ENCODE measurements around the gene DNASE1.
"Not testable (repeated sequence)": the region's sequence is repeated elsewhere in the genome, so short reads cannot be mapped to it uniquely, and the experiment has no call there.

Gene DNASE1

GRCh38 chr16:3654249-3654991, at the start of gene DNASE1:
Gene DNASE1, plus strand, starts transcription at chr16:3654691. Its CDS starts 683 bp downstream, at chr16:3655374.
- DNase-seq (ENCODE audit: low spot score): peak; percentile 87

- no peak for DNase-seq (ENCODE audit: low spot score)
These were observed 48.0 kb upstream of the DNASE1 start for GRCh38 chr16:3606441-3606840.

- no peak for DNase-seq (ENCODE audit: low spot score)
These were observed 47.3 kb upstream of the DNASE1 start for GRCh38 chr16:3607161-3607560.

GRCh38 chr16:3607634-3608033, 46.9 kb upstream of the DNASE1 start:
- DNase-seq (ENCODE audit: low spot score): no peak

- DNase-seq (ENCODE audit: low spot score): no peak
These were observed 46.4 kb upstream of the DNASE1 start for GRCh38 chr16:3608069-3608468.

GRCh38 chr16:3608976-3609375, 45.5 kb upstream of the DNASE1 start:
- DNase-seq (ENCODE audit: low spot score): not testable (repeated sequence)

- DNase-seq (ENCODE audit: low spot score): peak; percentile 8
These were observed 44.4 kb upstream of the DNASE1 start for GRCh38 chr16:3609895-3610697.

GRCh38 chr16:3610698-3611145, 43.8 kb upstream of the DNASE1 start:
- peak; percentile 1 for DNase-seq (ENCODE audit: low spot score)

- peak; percentile 95 for DNase-seq (ENCODE audit: low spot score)
These were observed 43.1 kb upstream of the DNASE1 start, which contains the start of gene SLX4 for GRCh38 chr16:3611146-3611975. Gene SLX4, minus strand, starts transcription at chr16:3611606. Its CDS starts 2,642 bp downstream, at chr16:3608964.

- no peak for DNase-seq (ENCODE audit: low spot score)
These were observed 41.7 kb upstream of the DNASE1 start for GRCh38 chr16:3612510-3613466.

- DNase-seq (ENCODE audit: low spot score): no peak
These were observed 35.7 kb upstream of the DNASE1 start for GRCh38 chr16:3618769-3619141.

- no peak for DNase-seq (ENCODE audit: low spot score)
These were observed 30.8 kb upstream of the DNASE1 start for GRCh38 chr16:3623642-3624041.

- no peak for DNase-seq (ENCODE audit: low spot score)
These were observed 29.2 kb upstream of the DNASE1 start for GRCh38 chr16:3625331-3625730.

- DNase-seq (ENCODE audit: low spot score): no peak
These were observed 28.4 kb upstream of the DNASE1 start for GRCh38 chr16:3625911-3626732.

- DNase-seq (ENCODE audit: low spot score): peak; percentile 42
These were observed 17.0 kb upstream of the DNASE1 start for GRCh38 chr16:3637371-3637923.

- DNase-seq (ENCODE audit: low spot score): no peak
These were observed 15.4 kb upstream of the DNASE1 start for GRCh38 chr16:3638916-3639644.

- no peak for DNase-seq (ENCODE audit: low spot score)
These were observed 14.3 kb upstream of the DNASE1 start for GRCh38 chr16:3640207-3640606.

- no peak for DNase-seq (ENCODE audit: low spot score)
These were observed 13.6 kb upstream of the DNASE1 start for GRCh38 chr16:3640632-3641501.
